Measurements from ENCODE around the gene CRX. TPM values are rescaled to one million over a fixed set of nuclear protein-coding genes. Genes with fewer than 3 reads are reported as not detected.
"Not testable (repeated sequence)": the region's sequence is repeated elsewhere in the genome, so short reads cannot be mapped to it uniquely, and the experiment has no call there.

CRX gene
- not detected in 2 replicates for total RNA-seq (2014; rRNA removed; shearing (Covaris generic))
- not detected in 2 replicates for polyA plus RNA-seq (2015; cell fraction: cytosol; rRNA removed)
- not detected in 2 replicates for polyA plus RNA-seq (2015; cell fraction: nucleus; rRNA removed)

- DNase-seq (ENCODE audit: low read depth) = no peak
These were observed at the start of gene CRX for GRCh38 chr19:47821460-47822020. CRX (plus strand) TSS chr19:47821937; CDS start chr19:47834444, 12,507 bp downstream.

GRCh38 chr19:47776568-47776967, 45.2 kb upstream of the CRX start:
- DNase-seq (ENCODE audit: low read depth) = peak; percentile 38

GRCh38 chr19:47777245-47778048, 44.3 kb upstream of the CRX start:
- not testable (repeated sequence) for DNase-seq (ENCODE audit: low read depth)

- peak; percentile 60 for DNase-seq (ENCODE audit: low read depth)
These were observed 43.4 kb upstream of the CRX start, which contains the start of gene SELENOW for GRCh38 chr19:47778049-47778953. SELENOW (plus strand) TSS chr19:47778703; CDS start chr19:47778786, 83 bp downstream.

GRCh38 chr19:47778954-47779351, 42.8 kb upstream of the CRX start:
- DNase-seq (ENCODE audit: low read depth) = no peak

- no peak for DNase-seq (ENCODE audit: low read depth)
These were observed 42.1 kb upstream of the CRX start for GRCh38 chr19:47779524-47780214.

GRCh38 chr19:47780215-47780551, 41.6 kb upstream of the CRX start:
- no peak for DNase-seq (ENCODE audit: low read depth)

- no peak for DNase-seq (ENCODE audit: low read depth)
These were observed 40.0 kb upstream of the CRX start for GRCh38 chr19:47781590-47782262.

- DNase-seq (ENCODE audit: low read depth) = no peak
These were observed 35.2 kb upstream of the CRX start for GRCh38 chr19:47786566-47786965.

GRCh38 chr19:47787307-47787706, 34.4 kb upstream of the CRX start:
- DNase-seq (ENCODE audit: low read depth) = not testable (repeated sequence)

- not testable (repeated sequence) for DNase-seq (ENCODE audit: low read depth)
These were observed 31.9 kb upstream of the CRX start for GRCh38 chr19:47789811-47790210.

- peak; percentile 48 for DNase-seq (ENCODE audit: low read depth)
These were observed 31.3 kb upstream of the CRX start for GRCh38 chr19:47790398-47790814.

- no peak for DNase-seq (ENCODE audit: low read depth)
These were observed 29.1 kb upstream of the CRX start for GRCh38 chr19:47792616-47793015.

GRCh38 chr19:47794526-47794925, 27.2 kb upstream of the CRX start:
- no peak for DNase-seq (ENCODE audit: low read depth)

- no peak for DNase-seq (ENCODE audit: low read depth)
These were observed 25.0 kb upstream of the CRX start for GRCh38 chr19:47796785-47797184.

- no peak for DNase-seq (ENCODE audit: low read depth)
These were observed 23.5 kb upstream of the CRX start for GRCh38 chr19:47797996-47798903.

- DNase-seq (ENCODE audit: low read depth) = no peak
These were observed 22.9 kb upstream of the CRX start for GRCh38 chr19:47798904-47799266.

- no peak for DNase-seq (ENCODE audit: low read depth)
These were observed 20.5 kb upstream of the CRX start for GRCh38 chr19:47801270-47801669.

- no peak for DNase-seq (ENCODE audit: low read depth)
These were observed 19.2 kb upstream of the CRX start for GRCh38 chr19:47802521-47803043.
